ENCODE measurements around the gene RNU1-3.
"Not testable (repeated sequence)": the region's sequence is repeated elsewhere in the genome, so short reads cannot be mapped to it uniquely, and the experiment has no call there.

DNA sequence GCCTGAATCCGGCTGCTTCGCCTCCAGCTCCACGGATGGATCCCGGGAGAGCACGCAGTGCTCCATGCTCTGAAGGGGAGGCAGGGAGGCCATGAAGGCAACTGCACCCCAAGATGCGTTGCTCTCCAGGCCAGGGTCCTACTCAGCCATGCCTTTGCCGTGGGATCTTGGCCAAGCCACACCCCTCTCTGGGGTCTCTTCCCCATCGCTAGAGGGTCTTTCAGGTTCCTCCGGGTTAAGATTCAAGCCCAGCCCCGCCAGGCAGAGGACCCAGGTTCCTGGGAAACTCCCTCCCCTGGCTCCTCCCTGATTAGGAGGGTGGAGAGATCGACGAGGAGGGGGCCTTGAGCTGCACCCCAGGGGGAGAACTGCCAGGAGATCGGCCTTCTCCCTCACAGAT lies 37.3 kb upstream of the RNU1-3 start:
- not testable (repeated sequence) for TF ChIP-seq CTCF (conservative IDR thresholded peaks at IDR 0.05; ENCODE audit: low read length); EZH2phosphoT487 (IDR thresholded peaks at IDR 0.05; ENCODE audit: borderline replicate concordance)
